ENCODE results near the gene GABBR2.
"Not testable (repeated sequence)": the region's sequence is repeated elsewhere in the genome, so short reads cannot be mapped to it uniquely, and the experiment has no call there.

Gene GABBR2

DNA sequence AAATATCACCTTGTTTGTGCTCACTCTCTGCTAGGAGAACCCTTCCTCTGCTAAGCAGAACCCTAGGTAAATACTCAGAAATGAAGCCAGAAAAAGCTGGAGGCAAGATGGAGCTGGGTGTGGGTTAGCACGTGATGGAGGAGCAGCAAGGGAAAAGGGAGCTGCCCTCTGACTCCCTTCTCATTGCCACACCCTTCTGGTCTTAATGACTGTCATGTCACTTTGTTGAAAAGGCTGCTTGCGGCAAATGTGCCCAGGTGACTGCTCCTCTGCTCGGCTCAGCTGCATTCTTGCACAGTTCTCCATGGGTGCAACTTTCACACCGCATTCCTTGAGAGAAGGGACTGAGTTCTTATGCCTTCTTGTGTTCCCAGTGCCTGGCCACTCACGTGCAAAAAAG is 416.9 kb downstream of the GABBR2 start:
- WGBS, result 72% methylated on average over 5 of the region's 5 CpGs

DNA sequence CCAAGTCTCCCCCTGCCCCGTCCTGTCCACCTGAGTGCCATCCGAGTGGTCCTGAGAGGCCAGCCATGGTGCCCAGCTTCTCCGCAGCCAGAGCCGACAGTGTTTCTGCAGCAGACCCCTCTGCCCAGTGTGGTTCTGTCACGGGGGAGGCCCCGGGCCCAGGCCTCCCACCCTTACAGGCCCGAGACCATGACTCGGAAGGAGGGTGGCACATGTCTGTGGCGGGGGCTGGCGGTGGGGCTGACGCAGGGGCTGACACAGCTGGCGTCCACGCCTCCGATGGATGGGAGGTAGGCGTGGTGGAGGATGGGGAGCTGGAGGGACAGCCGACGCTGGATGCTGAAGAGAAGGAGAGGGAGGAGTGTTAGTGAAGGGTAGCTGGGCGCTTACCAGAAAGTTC is 418.3 kb downstream of the GABBR2 start:
- H3K36me3 ChIP-seq (ENCODE audit: insufficient read depth, low read length), result no peaks in the 10 kb centered on the region
- no peaks in the 10 kb centered on the region for H3K27me3 ChIP-seq (ENCODE audit: insufficient read depth, low read length)
- H3K4me3 ChIP-seq (ENCODE audit: low read length), result no peak overlapping the region
- H3K9me3 ChIP-seq (ENCODE audit: insufficient read depth, low read depth, low read length), result no peaks in the 10 kb centered on the region
- H3K27ac ChIP-seq (ENCODE audit: low read depth, low read length), result no peak overlapping the region
- H3K9ac ChIP-seq (ENCODE audit: low read depth, low read length), result no peak overlapping the region
- WGBS, result 93% methylated on average over 18 of the region's 18 CpGs
- H3K4me1 ChIP-seq (ENCODE audit: insufficient read depth, low read length), result no peaks in the 10 kb centered on the region

More for the DNA sequence above, 416.9 kb downstream of the GABBR2 start:
- H3K36me3 ChIP-seq (ENCODE audit: insufficient read depth, low read length), result no peaks in the 10 kb centered on the region
- H3K27me3 ChIP-seq (ENCODE audit: insufficient read depth, low read length), result no peaks in the 10 kb centered on the region
- H3K27ac ChIP-seq (ENCODE audit: low read depth, low read length), result no peak overlapping the region
- no peak overlapping the region for H3K4me3 ChIP-seq (ENCODE audit: low read length)
- no peaks in the 10 kb centered on the region for H3K4me1 ChIP-seq (ENCODE audit: insufficient read depth, low read length)
- H3K9me3 ChIP-seq (ENCODE audit: insufficient read depth, low read depth, low read length), result no peaks in the 10 kb centered on the region
- H3K9ac ChIP-seq (ENCODE audit: low read depth, low read length), result no peak overlapping the region

- H3K36me3 ChIP-seq (ENCODE audit: insufficient read depth, low read length), result no peaks in the 10 kb centered on the region
- no peaks in the 10 kb centered on the region for H3K4me1 ChIP-seq (ENCODE audit: insufficient read depth, low read length)
- H3K9ac ChIP-seq (ENCODE audit: low read depth, low read length), result no peak overlapping the region
- no peaks in the 10 kb centered on the region for H3K9me3 ChIP-seq (ENCODE audit: insufficient read depth, low read depth, low read length)
- H3K27ac ChIP-seq (ENCODE audit: low read depth, low read length), result no peak overlapping the region
- no peak overlapping the region for H3K4me3 ChIP-seq (ENCODE audit: low read length)
- H3K27me3 ChIP-seq (ENCODE audit: insufficient read depth, low read length), result no peaks in the 10 kb centered on the region
- 92% methylated on average over 12 of the region's 12 CpGs for WGBS
Measured at GRCh38 chr9:98289614-98290201, 419.0 kb downstream of the GABBR2 start.

- no peaks in the 10 kb centered on the region for H3K27me3 ChIP-seq (ENCODE audit: insufficient read depth, low read length)
- H3K4me1 ChIP-seq (ENCODE audit: insufficient read depth, low read length), result no peaks in the 10 kb centered on the region
- H3K36me3 ChIP-seq (ENCODE audit: insufficient read depth, low read length), result no peaks in the 10 kb centered on the region
- no peaks in the 10 kb centered on the region for H3K9me3 ChIP-seq (ENCODE audit: insufficient read depth, low read depth, low read length)
- WGBS, result 81% methylated on average over 5 of the region's 5 CpGs
- no peak overlapping the region for H3K27ac ChIP-seq (ENCODE audit: low read depth, low read length)
- no peak overlapping the region for H3K4me3 ChIP-seq (ENCODE audit: low read length)
- H3K9ac ChIP-seq (ENCODE audit: low read depth, low read length), result no peak overlapping the region
Measured at GRCh38 chr9:98288881-98289280, 419.9 kb downstream of the GABBR2 start.

DNA sequence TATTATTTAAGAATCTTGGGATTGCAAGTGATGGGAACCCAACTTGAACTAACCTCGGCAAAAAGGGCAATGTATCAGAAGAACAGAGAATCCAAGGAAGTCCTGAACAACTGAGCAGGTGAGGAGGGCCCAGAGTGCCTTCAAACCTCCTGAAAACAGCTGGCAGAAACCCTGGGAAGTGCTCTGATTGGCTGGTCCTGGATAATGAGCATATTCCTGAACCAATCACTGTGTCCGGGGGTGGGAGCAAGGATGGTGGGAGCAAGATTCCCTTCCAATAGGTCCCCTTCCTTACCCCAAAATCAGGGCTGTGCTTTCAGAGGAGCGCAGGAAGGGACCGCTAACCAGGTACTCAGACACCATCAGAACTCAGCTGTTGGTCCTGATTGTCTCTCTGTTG is 421.4 kb downstream of the GABBR2 start:
- Histone ChIP-seq H3K36me3 (ENCODE audit: insufficient read depth, low read length) (no peaks in the 10 kb centered on the region), H3K9me3 (ENCODE audit: insufficient read depth, low read depth, low read length) (no peaks in the 10 kb centered on the region), H3K9ac (ENCODE audit: low read depth, low read length) (no peak overlapping the region), H3K27ac (ENCODE audit: low read depth, low read length) (no peak overlapping the region), H3K27me3 (ENCODE audit: insufficient read depth, low read length) (no peaks in the 10 kb centered on the region), H3K4me1 (ENCODE audit: insufficient read depth, low read length) (no peaks in the 10 kb centered on the region), H3K4me3 (ENCODE audit: low read length) (no peak overlapping the region)
- WGBS, result 93% methylated on average over 4 of the region's 4 CpGs

DNA sequence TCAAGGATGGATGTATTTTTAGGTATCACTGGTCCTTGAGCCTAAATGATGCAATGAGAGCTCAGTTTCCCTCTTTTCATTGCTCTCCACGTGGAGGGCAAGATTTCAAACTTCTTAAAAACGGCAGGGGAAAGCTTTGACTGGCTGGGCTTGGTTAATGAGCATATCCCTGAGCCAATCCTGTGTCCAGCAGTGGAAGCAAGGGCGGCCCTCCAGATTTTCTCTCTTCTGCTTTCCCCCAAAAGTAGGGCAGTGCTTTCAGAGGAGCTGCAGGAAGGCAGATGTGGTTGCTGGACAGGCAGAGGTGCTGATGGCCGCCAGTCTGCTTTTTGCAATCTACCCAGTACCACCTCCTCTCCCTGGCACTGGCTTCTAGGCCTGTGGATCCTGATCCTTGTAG is 423.3 kb downstream of the GABBR2 start:
- H3K27ac ChIP-seq (ENCODE audit: low read depth, low read length), result no peak overlapping the region
- WGBS, result 85% methylated on average over 4 of the region's 4 CpGs
- H3K9ac ChIP-seq (ENCODE audit: low read depth, low read length), result no peak overlapping the region
- H3K4me3 ChIP-seq (ENCODE audit: low read length), result no peak overlapping the region
- no peaks in the 10 kb centered on the region for H3K36me3 ChIP-seq (ENCODE audit: insufficient read depth, low read length)
- H3K9me3 ChIP-seq (ENCODE audit: insufficient read depth, low read depth, low read length), result no peaks in the 10 kb centered on the region
- H3K4me1 ChIP-seq (ENCODE audit: insufficient read depth, low read length), result no peaks in the 10 kb centered on the region; the same call in 1 of the 2 replicates
- H3K27me3 ChIP-seq (ENCODE audit: insufficient read depth, low read length), result no peaks in the 10 kb centered on the region

DNA sequence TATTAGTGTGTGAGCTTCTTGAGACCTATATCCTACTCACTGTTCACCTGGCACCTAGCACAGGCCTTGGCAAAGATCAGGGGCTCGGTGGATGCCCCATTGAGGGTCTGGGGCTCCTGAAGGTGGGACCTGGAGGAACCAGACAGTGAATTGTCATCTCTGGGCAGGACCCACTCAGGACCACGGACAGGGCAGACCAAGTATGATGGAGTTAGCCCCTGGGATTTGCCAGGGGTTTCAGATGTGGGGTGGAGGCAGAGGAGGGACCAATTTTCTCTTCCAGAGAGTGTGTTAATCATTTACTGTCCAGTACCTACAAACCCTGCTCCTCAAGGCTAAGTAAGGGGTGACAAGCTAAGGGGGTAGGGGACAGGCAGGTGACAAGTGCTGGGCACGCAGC is 424.0 kb downstream of the GABBR2 start:
- H3K36me3 ChIP-seq (ENCODE audit: insufficient read depth, low read length), result no peaks in the 10 kb centered on the region
- no peaks in the 10 kb centered on the region for H3K27me3 ChIP-seq (ENCODE audit: insufficient read depth, low read length)
- H3K27ac ChIP-seq (ENCODE audit: low read depth, low read length), result no peak overlapping the region
- H3K4me1 ChIP-seq (ENCODE audit: insufficient read depth, low read length), result no peaks in the 10 kb centered on the region; the same call in 1 of the 2 replicates
- H3K9me3 ChIP-seq (ENCODE audit: insufficient read depth, low read depth, low read length), result no peaks in the 10 kb centered on the region
- no peak overlapping the region for H3K9ac ChIP-seq (ENCODE audit: low read depth, low read length)
- 91% methylated on average over 3 of the region's 3 CpGs for WGBS
- no peak overlapping the region for H3K4me3 ChIP-seq (ENCODE audit: low read length)

- not testable (repeated sequence) for H3K4me3 ChIP-seq (ENCODE audit: low read length); H3K27ac ChIP-seq (ENCODE audit: low read depth, low read length); H3K36me3 ChIP-seq (ENCODE audit: insufficient read depth, low read length); H3K4me1 ChIP-seq (ENCODE audit: insufficient read depth, low read length); H3K27me3 ChIP-seq (ENCODE audit: insufficient read depth, low read length); H3K9me3 ChIP-seq (ENCODE audit: insufficient read depth, low read depth, low read length); H3K9ac ChIP-seq (ENCODE audit: low read depth, low read length)
- 92% methylated on average over 7 of the region's 7 CpGs for WGBS
Measured at GRCh38 chr9:98283143-98283542, 425.6 kb downstream of the GABBR2 start.

DNA sequence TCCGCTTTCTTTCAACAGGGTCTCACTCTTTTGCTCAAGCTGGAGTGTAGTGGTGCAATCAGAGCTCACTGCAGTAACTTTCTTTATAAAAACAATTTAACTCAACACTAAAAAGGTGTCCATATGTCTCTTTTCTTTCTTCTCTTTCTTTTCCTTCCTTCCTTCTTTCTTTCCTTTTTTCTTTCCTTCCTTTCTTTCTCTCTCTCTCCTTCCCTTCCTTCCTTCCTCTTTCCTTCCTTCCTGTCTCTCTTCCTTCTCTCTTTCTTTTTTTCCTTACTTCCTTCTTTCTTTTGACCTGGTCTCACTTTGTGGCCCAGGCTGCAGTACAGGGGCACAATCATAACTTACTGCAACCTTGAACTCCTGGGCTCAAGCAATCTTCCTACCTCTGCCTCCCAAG is 427.5 kb downstream of the GABBR2 start:
- 90% methylated on average over 1 of the region's 1 CpG for WGBS
- no peaks in the 10 kb centered on the region for H3K9me3 ChIP-seq (ENCODE audit: insufficient read depth, low read depth, low read length)
- H3K4me3 ChIP-seq (ENCODE audit: low read length), result no peak overlapping the region
- H3K36me3 ChIP-seq (ENCODE audit: insufficient read depth, low read length), result no peaks in the 10 kb centered on the region
- no peak overlapping the region for H3K9ac ChIP-seq (ENCODE audit: low read depth, low read length)
- no peak overlapping the region for H3K27ac ChIP-seq (ENCODE audit: low read depth, low read length)
- H3K27me3 ChIP-seq (ENCODE audit: insufficient read depth, low read length), result no peaks in the 10 kb centered on the region; the same call in 1 of the 2 replicates
- no peaks in the 10 kb centered on the region; the same call in 1 of the 2 replicates for H3K4me1 ChIP-seq (ENCODE audit: insufficient read depth, low read length)

GRCh38 chr9:98280574-98280973 is 428.2 kb downstream of the GABBR2 start:
- no peak overlapping the region for H3K9ac ChIP-seq (ENCODE audit: low read depth, low read length)
- no peak overlapping the region for H3K27ac ChIP-seq (ENCODE audit: low read depth, low read length)
- H3K36me3 ChIP-seq (ENCODE audit: insufficient read depth, low read length), result no peaks in the 10 kb centered on the region
- no peaks in the 10 kb centered on the region; the same call in 1 of the 2 replicates for H3K4me1 ChIP-seq (ENCODE audit: insufficient read depth, low read length)
- H3K9me3 ChIP-seq (ENCODE audit: insufficient read depth, low read depth, low read length), result no peaks in the 10 kb centered on the region
- no peaks in the 10 kb centered on the region; the same call in 1 of the 2 replicates for H3K27me3 ChIP-seq (ENCODE audit: insufficient read depth, low read length)
- no peak overlapping the region for H3K4me3 ChIP-seq (ENCODE audit: low read length)
- 81% methylated on average over 6 of the region's 6 CpGs for WGBS

- no peaks in the 10 kb centered on the region for H3K9me3 ChIP-seq (ENCODE audit: insufficient read depth, low read depth, low read length)
- no peak overlapping the region for H3K27ac ChIP-seq (ENCODE audit: low read depth, low read length)
- no peaks in the 10 kb centered on the region; the same call in 1 of the 2 replicates for H3K4me1 ChIP-seq (ENCODE audit: insufficient read depth, low read length)
- H3K27me3 ChIP-seq (ENCODE audit: insufficient read depth, low read length), result no peaks in the 10 kb centered on the region; the same call in 1 of the 2 replicates
- 92% methylated on average over 2 of the region's 2 CpGs for WGBS
- no peaks in the 10 kb centered on the region for H3K36me3 ChIP-seq (ENCODE audit: insufficient read depth, low read length)
- no peak overlapping the region for H3K4me3 ChIP-seq (ENCODE audit: low read length)
- H3K9ac ChIP-seq (ENCODE audit: low read depth, low read length), result no peak overlapping the region
Measured at GRCh38 chr9:98280162-98280561, 428.6 kb downstream of the GABBR2 start.

Data from HUES64 (cell line).